HCT116 (cell line): Measurements from ENCODE around the gene ABCC9. TPM values are rescaled to one million over a fixed set of nuclear protein-coding genes. Genes with fewer than 3 reads are reported as not detected.

Source experiments
- ATAC-seq: fragments of 200-7000 bp; cut with Tn5 transposase; 2 replicates; pipeline ENCODE4 v1.9.1; 2020; ENCODE audit warnings: mild to moderate bottlenecking, moderate library complexity
- BruUV-seq: library from RNA; stranded (reverse); fragments of 400-500 nt; replicated peaks from 2 replicates; lab custom pipeline; 2021; lab: Mats Ljungman, UMichigan
- CTCF ChIA-PET: fragments of 300-600 bp; sonication (Branson Sonifier 250); formaldehyde crosslinking; loops from one replicate; lab custom pipeline; 2021; ENCODE audit warnings: antibody characterized with exemption; lab: Charles Lee
- POLR2A ChIA-PET: fragments of 300-600, 350-600 bp; sonication (Branson Sonifier 250); formaldehyde crosslinking; loops from one replicate; lab custom pipeline; 2021; ENCODE audit warnings: antibody characterized with exemption; lab: Charles Lee
- RAD21 ChIA-PET, 2 experiments: fragments of 300-600 bp; sonication (Branson Sonifier 250); formaldehyde crosslinking; loops; one replicate each; lab custom pipeline; 2023; ENCODE audit warnings: low total read pairs in 2 of 2; ENCODE audit not compliant: uncharacterized antibody in 2 of 2, unreplicated experiment in 2 of 2, low non-redundant PET in 1 of 2; lab: Charles Lee
- DNase-seq: peaks from one replicate; pipeline ENCODE4 v3.0.0-alpha.2; 2010; ENCODE audit warnings: low read depth, low spot score
- H2AFZ ChIP-seq: fragments of 200-600 bp; shearing (Covaris generic), sonication (generic); 2 replicates; pipeline ENCODE4 v1.6.1; 2017; ENCODE audit warnings: low read depth, mixed run types, mixed read lengths, antibody characterized with exemption, low read length; ENCODE audit not compliant: poor library complexity, severe bottlenecking
- H3K27ac ChIP-seq: 2 replicates; pipeline ENCODE4 v1.5.1; 2012; ENCODE audit warnings: low read depth, low read length
- H3K27me3 ChIP-seq: fragments of 200-600 bp; sonication (generic); 2 replicates; pipeline ENCODE4 v1.6.1; 2016; ENCODE audit warnings: mixed run types, low read length, mixed read lengths; ENCODE audit not compliant: insufficient read depth
- H3K36me3 ChIP-seq, 2 experiments: fragments of 200-500 bp in 1 of 2; fragments of 200-600 bp in 1 of 2; sonication (Bioruptor generic) in 1 of 2; sonication (generic) in 1 of 2; 2 replicates each; pipeline versions ENCODE4 v1.5.1 to v1.6.1; 2014 to 2016; ENCODE audit warnings: low read length in 2 of 2, inconsistent platforms in 1 of 2, mixed read lengths in 1 of 2, mixed run types in 1 of 2; ENCODE audit not compliant: insufficient read depth in 2 of 2, control insufficient read depth in 1 of 2
- H3K4me1 ChIP-seq, 2 experiments: fragments of 200-600 bp in 1 of 2; sonication (generic) in 1 of 2; 2 replicates each; pipeline versions ENCODE4 v1.5.1 to v1.6.1; 2012 to 2017; ENCODE audit warnings: low read length in 2 of 2, inconsistent platforms in 1 of 2, mild to moderate bottlenecking in 1 of 2, mixed read lengths in 1 of 2, mixed run types in 1 of 2, moderate library complexity in 1 of 2; ENCODE audit not compliant: insufficient read depth in 2 of 2, control insufficient read depth in 1 of 2
- H3K4me2 ChIP-seq: fragments of 200-600 bp; sonication (generic); 2 replicates; pipeline ENCODE4 v1.6.1; 2017; ENCODE audit warnings: mixed run types, low read length, mixed read lengths
- H3K4me3 ChIP-seq, 2 experiments: fragments of 200-600 bp in 1 of 2; sonication (generic) in 1 of 2; replicated peaks in 1 of 2; 2 replicates each; pipeline ENCODE4 v1.5.1; 2011 to 2016; ENCODE audit warnings: low read length in 2 of 2, control low read depth in 1 of 2, low read depth in 1 of 2, mild to moderate bottlenecking in 1 of 2, mixed read lengths in 1 of 2, mixed run types in 1 of 2
- H3K79me2 ChIP-seq: fragments of 200-600 bp; sonication (generic); 2 replicates; pipeline ENCODE4 v1.6.1; 2017; ENCODE audit warnings: mild to moderate bottlenecking, mixed run types, low read length, moderate library complexity, mixed read lengths; ENCODE audit not compliant: insufficient read depth
- H3K9ac ChIP-seq: fragments of 200-600 bp; sonication (generic); 2 replicates; pipeline ENCODE4 v1.6.1; 2016; ENCODE audit warnings: low read length, mixed read lengths
- H3K9me2 ChIP-seq: fragments of 200-600 bp; sonication (generic), shearing (Covaris generic); 2 replicates; pipeline ENCODE4 v1.6.1; 2017; ENCODE audit warnings: mixed run types, mild to moderate bottlenecking, moderate library complexity; ENCODE audit not compliant: insufficient read depth
- H3K9me3 ChIP-seq, 2 experiments: fragments of 200-500 bp in 1 of 2; fragments of 200-600 bp in 1 of 2; sonication (Bioruptor generic) in 1 of 2; sonication (generic) in 1 of 2; 2 replicates each; pipeline ENCODE4 v1.6.1; 2014 to 2017; ENCODE audit warnings: low read length in 2 of 2, mixed read lengths in 2 of 2, inconsistent platforms in 1 of 2, low read depth in 1 of 2, mild to moderate bottlenecking in 1 of 2, mixed run types in 1 of 2, moderate library complexity in 1 of 2; ENCODE audit not compliant: control insufficient read depth in 1 of 2, insufficient read depth in 1 of 2
- H4K20me1 ChIP-seq: fragments of 200-600 bp; sonication (generic), shearing (Covaris generic); 2 replicates; pipeline ENCODE4 v1.6.1; 2017; ENCODE audit warnings: mixed run types, mild to moderate bottlenecking, moderate library complexity; ENCODE audit not compliant: insufficient read depth
- CBX3 ChIP-seq: IDR thresholded peaks from 2 replicates; pipeline ENCODE4 v1.6.1; 2012; ENCODE audit warnings: low read depth
- EZH2 ChIP-seq: fragments of 200-600 bp; sonication (generic); IDR thresholded peaks from 2 replicates; pipeline ENCODE4 v1.6.1; 2017; ENCODE audit warnings: antibody characterized with exemption, mixed run types
- EZH2phosphoT487 ChIP-seq: fragments of 200-600 bp; IDR thresholded peaks from 2 replicates; pipeline ENCODE4 v1.6.1; 2018; ENCODE audit warnings: antibody characterized with exemption, borderline replicate concordance
- FOSL1 ChIP-seq: IDR thresholded peaks from 2 replicates; pipeline ENCODE4 v1.6.1; 2012; ENCODE audit warnings: low read depth
- JUND ChIP-seq: IDR thresholded peaks from 2 replicates; pipeline ENCODE4 v1.6.1; 2012
- POLR2AphosphoS5 ChIP-seq: IDR thresholded peaks from 2 replicates; pipeline ENCODE4 v1.6.1; 2011; ENCODE audit warnings: mild to moderate bottlenecking, low read depth, low read length, moderate library complexity
- RAD21 ChIP-seq: IDR thresholded peaks from 2 replicates; pipeline ENCODE4 v1.6.1; 2012; ENCODE audit warnings: low read depth, mild to moderate bottlenecking
- SIN3A ChIP-seq: IDR thresholded peaks from 2 replicates; pipeline ENCODE4 v1.6.1; 2012; ENCODE audit warnings: low read depth
- SP1 ChIP-seq: IDR thresholded peaks from 2 replicates; pipeline ENCODE4 v1.6.1; 2012; ENCODE audit warnings: low read depth
- YY1 ChIP-seq: IDR thresholded peaks from 2 replicates; pipeline ENCODE4 v1.6.1; 2011; ENCODE audit warnings: low read length, low read depth, moderate library complexity, mild to moderate bottlenecking; ENCODE audit not compliant: insufficient replicate concordance; ENCODE audit errors: extremely low read depth
- ZNF274 ChIP-seq: fragments of 200-500 bp; sonication (Bioruptor generic); IDR thresholded peaks from 2 replicates; pipeline ENCODE4 v1.6.1; 2014; ENCODE audit warnings: mild to moderate bottlenecking, low read depth, low read length, inconsistent platforms
- intact Hi-C: fragments of 100-400 bp; cut with micrococcal nuclease; formaldehyde crosslinking; loops from 2 replicates; pipeline ENCODE4 v1.10.0; 2022
- total RNA-seq: library from RNA; stranded (reverse); gene quantifications from one replicate; pipeline ENCODE4 v1.2.1, GENCODE V29; 2021; ENCODE audit not compliant: unreplicated experiment
- TF ChIP-seq, protein P1 (sequence below): IDR thresholded peaks from 2 replicates; pipeline ENCODE4 v1.6.1; 2011; ENCODE audit warnings: mild to moderate bottlenecking, low read length, moderate library complexity; ENCODE audit not compliant: insufficient replicate concordance; ENCODE audit errors: extremely low read depth

The ABCC9 gene
- total RNA-seq, 1 experiment from 2014 or later = 0.05 TPM

DNA sequence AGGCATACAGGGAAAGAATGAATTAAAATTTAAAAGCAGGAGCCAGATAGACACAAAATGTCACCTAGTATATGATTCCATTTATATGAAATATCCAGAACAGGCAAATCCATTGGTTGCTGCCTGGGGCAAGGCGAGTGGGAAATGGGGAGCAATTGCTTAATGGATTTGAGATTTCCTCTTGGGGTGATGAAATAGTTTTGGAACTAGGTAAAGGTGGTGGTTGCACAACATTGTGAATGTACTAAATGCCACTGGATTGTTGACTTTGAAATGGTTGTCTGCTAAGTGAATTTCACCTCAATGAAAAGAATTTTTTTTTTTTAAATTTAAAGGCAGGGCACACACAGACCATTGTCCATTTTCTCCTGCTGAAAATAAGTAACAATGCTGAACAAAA lies 61.9 kb downstream of the ABCC9 start:
- no peak overlapping the region for H3K4me3 ChIP-seq
- no peaks in the 10 kb centered on the region for H3K27me3 ChIP-seq
- H3K9me3 ChIP-seq = no peaks in the 10 kb centered on the region
- no peak overlapping the region for H2AFZ ChIP-seq
- POLR2A ChIA-PET = no interaction called here
- no TSS peak for BruUV-seq
- H3K36me3 ChIP-seq = no peaks in the 10 kb centered on the region
- H4K20me1 ChIP-seq = no peaks in the 10 kb centered on the region
- H3K4me2 ChIP-seq = no peak overlapping the region
- no peaks in the 10 kb centered on the region for H3K9me2 ChIP-seq
- intact Hi-C loops = loop anchor here (1.0 kb wide), 1 partner anchor 9 kb away; no protein-coding TSS in a partner anchor
- H3K4me1 ChIP-seq = no peaks in the 10 kb centered on the region
- TF ChIP-seq SIN3A = no peak
- TF ChIP-seq, all 23 proteins: peak for 0
- ChIA-PET RAD21 (no interaction called here), CTCF (no interaction called here)
- H3K27ac ChIP-seq = no peak overlapping the region
- no peak for ATAC-seq
- DNase-seq = no peak
- H3K9ac ChIP-seq = no peak overlapping the region
- H3K79me2 ChIP-seq = no peaks in the 10 kb centered on the region

DNA sequence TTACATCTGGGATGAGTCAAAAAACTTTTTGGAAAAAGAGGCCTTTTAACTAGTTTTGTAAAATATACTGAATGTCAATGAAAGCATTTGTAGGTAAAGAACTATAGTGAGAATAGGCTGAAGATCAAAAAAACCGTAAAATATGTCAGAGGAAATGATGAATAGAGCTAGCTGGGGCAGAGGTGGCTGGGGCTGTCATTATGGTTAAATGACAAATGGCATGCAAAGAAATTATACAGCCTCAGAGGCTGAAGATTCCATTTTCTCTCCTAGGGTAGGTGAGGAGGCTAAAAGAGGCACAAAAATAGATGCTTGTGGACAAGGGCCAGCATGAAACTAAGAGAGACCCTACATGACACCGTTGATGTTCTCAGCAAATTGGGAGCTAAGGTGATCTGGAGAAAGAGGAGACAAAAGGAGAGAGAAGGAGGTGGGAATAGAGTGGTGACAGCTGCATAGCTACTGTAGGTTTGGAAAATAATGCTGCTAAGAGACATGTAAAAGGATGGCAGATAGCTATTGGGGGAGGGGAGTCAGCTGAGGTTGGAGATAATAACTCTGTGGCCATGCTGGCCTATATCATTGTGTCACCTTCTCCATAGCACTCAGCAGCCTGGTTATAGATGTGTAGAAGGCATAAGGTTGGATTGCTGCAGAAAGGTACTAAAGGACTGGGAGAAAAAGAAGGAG lies 63.8 kb downstream of the ABCC9 start:
- no peaks in the 10 kb centered on the region for H3K36me3 ChIP-seq
- intact Hi-C loops = no loop called here
- no peak for TF ChIP-seq FOSL1
- no peak for TF ChIP-seq SP1
- no peak for TF ChIP-seq POLR2AphosphoS5
- TF ChIP-seq JUND = no peak
- no peak for TF ChIP-seq ZNF274
- no peak for TF ChIP-seq EZH2
- no peak for TF ChIP-seq SIN3A
- no peak for TF ChIP-seq YY1
- no peak for TF ChIP-seq EZH2phosphoT487
- no peak for TF ChIP-seq RAD21
- TF ChIP-seq, protein P1, sequence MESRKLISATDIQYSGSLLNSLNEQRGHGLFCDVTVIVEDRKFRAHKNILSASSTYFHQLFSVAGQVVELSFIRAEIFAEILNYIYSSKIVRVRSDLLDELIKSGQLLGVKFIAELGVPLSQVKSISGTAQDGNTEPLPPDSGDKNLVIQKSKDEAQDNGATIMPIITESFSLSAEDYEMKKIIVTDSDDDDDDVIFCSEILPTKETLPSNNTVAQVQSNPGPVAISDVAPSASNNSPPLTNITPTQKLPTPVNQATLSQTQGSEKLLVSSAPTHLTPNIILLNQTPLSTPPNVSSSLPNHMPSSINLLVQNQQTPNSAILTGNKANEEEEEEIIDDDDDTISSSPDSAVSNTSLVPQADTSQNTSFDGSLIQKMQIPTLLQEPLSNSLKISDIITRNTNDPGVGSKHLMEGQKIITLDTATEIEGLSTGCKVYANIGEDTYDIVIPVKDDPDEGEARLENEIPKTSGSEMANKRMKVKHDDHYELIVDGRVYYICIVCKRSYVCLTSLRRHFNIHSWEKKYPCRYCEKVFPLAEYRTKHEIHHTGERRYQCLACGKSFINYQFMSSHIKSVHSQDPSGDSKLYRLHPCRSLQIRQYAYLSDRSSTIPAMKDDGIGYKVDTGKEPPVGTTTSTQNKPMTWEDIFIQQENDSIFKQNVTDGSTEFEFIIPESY = no peak
- no peak for TF ChIP-seq CBX3
- no peak overlapping the region for H2AFZ ChIP-seq
- no peak for DNase-seq
- H4K20me1 ChIP-seq = no peaks in the 10 kb centered on the region
- H3K27ac ChIP-seq = no peak overlapping the region
- CTCF ChIA-PET = no interaction called here
- H3K9me2 ChIP-seq = no peaks in the 10 kb centered on the region
- no peak overlapping the region for H3K4me2 ChIP-seq
- BruUV-seq = no TSS peak
- no peaks in the 10 kb centered on the region for H3K4me1 ChIP-seq
- ATAC-seq = no peak
- RAD21 ChIA-PET = no interaction called here
- no peak overlapping the region for H3K4me3 ChIP-seq
- POLR2A ChIA-PET = no interaction called here
- no peak overlapping the region for H3K9ac ChIP-seq
- peaks cover 0 to 3% of the 10 kb centered on the region in 2 experiments; a peak in 1 of 4 replicates for H3K9me3 ChIP-seq
- H3K79me2 ChIP-seq = no peaks in the 10 kb centered on the region
- H3K27me3 ChIP-seq = no peaks in the 10 kb centered on the region
